ENCODE measurements around the gene MT1B. TPM values are rescaled to one million over a fixed set of nuclear protein-coding genes. Genes with fewer than 3 reads are reported as not detected.
A peak's percentile ranks its signal among the peaks of the same experiment; 100 is the strongest.

Gene MT1B
- total and polyA plus RNA-seq, 8 donors: 5.8 TPM; not detected in 7

GRCh38 chr16:56630134-56630533 lies 21.6 kb upstream of the MT1B start:
- no peak for TF ChIP-seq POLR2A (IDR thresholded peaks at IDR 0.05)
- TF ChIP-seq CTCF (IDR thresholded peaks at IDR 0.05): no peak
- no peak for TF ChIP-seq EP300 (IDR thresholded peaks at IDR 0.05)
- TF ChIP-seq POLR2AphosphoS5 (IDR thresholded peaks at IDR 0.05): no peak
- H3K4me3 ChIP-seq: no peak overlapping the region
- 72 to 81% (median 77%) methylated on average over 3 of the region's 3 CpGs for WGBS, 5 donors
- H3K36me3 ChIP-seq: no peaks in the 10 kb centered on the region
- H3K4me1 ChIP-seq: peaks cover 25 to 46% (median 32%) of the 10 kb centered on the region in 4 donors
- peak overlapping the region in 2 of 5 donors; percentile 94 to 97 for H3K27ac ChIP-seq
- H3K9me3 ChIP-seq: no peaks in the 10 kb centered on the region
- intact Hi-C loops (cut with DNase I; ENCODE audit: low total_unique reads): no loop called here
- peaks cover 0 to 37% (median 6%) of the 10 kb centered on the region in 3 donors for H3K27me3 ChIP-seq
- DNase-seq: no peak

- no peak for DNase-seq
- Histone ChIP-seq H3K4me3 (no peak overlapping the region), H3K27me3 (peaks cover 0 to 43% (median 11%) of the 10 kb centered on the region in 3 donors), H3K9me3 (no peaks in the 10 kb centered on the region), H3K4me1 (peaks cover 25 to 51% (median 38%) of the 10 kb centered on the region in 4 donors), H3K27ac (peak overlapping the region in 4 of 5 donors; percentile 80 to 87 (median 86)), H3K36me3 (no peaks in the 10 kb centered on the region)
- WGBS, 5 donors: 89 to 95% (median 91%) methylated on average over 10 of the region's 10 CpGs
- no peak for TF ChIP-seq CTCF (IDR thresholded peaks at IDR 0.05)
- TF ChIP-seq EP300 (IDR thresholded peaks at IDR 0.05): no peak
- TF ChIP-seq POLR2A (IDR thresholded peaks at IDR 0.05): no peak
- TF ChIP-seq POLR2AphosphoS5 (IDR thresholded peaks at IDR 0.05): no peak
- intact Hi-C loops (cut with DNase I; ENCODE audit: low total_unique reads): no loop called here
Observed at GRCh38 chr16:56631197-56631596, 20.5 kb upstream of the MT1B start.

- H3K4me3 ChIP-seq: peak overlapping the region; percentile 54 to 61 (median 57)
- H3K27me3 ChIP-seq: peaks cover 0 to 49% (median 11%) of the 10 kb centered on the region in 3 donors
- intact Hi-C loops (cut with DNase I; ENCODE audit: low total_unique reads): no loop called here
Observed at GRCh38 chr16:56631832-56632155, 19.9 kb upstream of the MT1B start.

GRCh38 chr16:56632156-56632847 lies 19.4 kb upstream of the MT1B start, which contains the start of gene MT1M:
Gene MT1M (plus strand): TSS chr16:56632659. CDS start chr16:56632732, 73 bp downstream.
- H3K9me3 ChIP-seq: no peaks in the 10 kb centered on the region
- peak within 1 kb of the TSS; percentile 54 to 61 (median 57) for H3K4me3 ChIP-seq
- DNase-seq: peak; percentile 69 to 70
- peaks cover 19 to 48% (median 30%) of the 10 kb centered on the region in 4 donors for H3K4me1 ChIP-seq
- TF ChIP-seq CTCF (IDR thresholded peaks at IDR 0.05) (no peak), EP300 (IDR thresholded peaks at IDR 0.05) (peak; percentile 88), POLR2AphosphoS5 (IDR thresholded peaks at IDR 0.05) (peak in 2 of 3 donors; percentile 72 to 85), POLR2A (IDR thresholded peaks at IDR 0.05) (no peak)
- WGBS, 5 donors: 1 to 2% (median 2%) methylated on average over 36 to 61 of the region's 61 CpGs
- peaks cover 0 to 54% (median 11%) of the 10 kb centered on the region in 3 donors for H3K27me3 ChIP-seq
- intact Hi-C loops (cut with DNase I; ENCODE audit: low total_unique reads): no loop called here
- no peaks in the 10 kb centered on the region for H3K36me3 ChIP-seq
- peak within 1 kb of the TSS; percentile 77 to 87 (median 85) for H3K27ac ChIP-seq

More at GRCh38 chr16:56631832-56632155, 19.9 kb upstream of the MT1B start:
- H3K4me1 ChIP-seq: peaks cover 23 to 50% (median 33%) of the 10 kb centered on the region in 4 donors
- H3K27ac ChIP-seq: peak overlapping the region; percentile 77 to 87 (median 85)
- no peak for DNase-seq
- no peaks in the 10 kb centered on the region for H3K36me3 ChIP-seq
- TF ChIP-seq POLR2AphosphoS5 (IDR thresholded peaks at IDR 0.05) (no peak), POLR2A (IDR thresholded peaks at IDR 0.05) (no peak), EP300 (IDR thresholded peaks at IDR 0.05) (no peak), CTCF (IDR thresholded peaks at IDR 0.05) (no peak)
- no peaks in the 10 kb centered on the region for H3K9me3 ChIP-seq
- 22 to 45% (median 28%) methylated on average over 8 to 14 of the region's 14 CpGs for WGBS, 5 donors
